ENCODE measurements around the gene CFC1B.
"Not testable (repeated sequence)": the region's sequence is repeated elsewhere in the genome, so short reads cannot be mapped to it uniquely, and the experiment has no call there.

GRCh38 chr2:130556441-130556840 lies 35.4 kb downstream of the CFC1B start:
- not testable (repeated sequence) for TF ChIP-seq CTCF (IDR thresholded peaks at IDR 0.05; ENCODE audit: low read length); EZH2phosphoT487 (IDR thresholded peaks at IDR 0.05; ENCODE audit: low read length); EZH2 (optimal IDR thresholded peaks at IDR 0.05; ENCODE audit: low read depth, low read length)
